NB4 (cell line): Measurements from ENCODE around the gene CWC22.

Experiments
- POLR2A ChIP-seq: IDR thresholded peaks from 2 replicates; pipeline ENCODE4 v1.6.1; 2011; ENCODE audit warnings: mild to moderate bottlenecking; ENCODE audit not compliant: insufficient read length; ENCODE audit errors: extremely low read depth
- TF ChIP-seq, protein P1 (sequence below): IDR thresholded peaks from one replicate; pipeline ENCODE4 v1.5.1; 2012; ENCODE audit warnings: low read depth, low read length
- TF ChIP-seq, protein P2 (sequence below): IDR thresholded peaks from 2 replicates; pipeline ENCODE4 v1.6.1; 2011; ENCODE audit warnings: low read depth, low read length

DNA sequence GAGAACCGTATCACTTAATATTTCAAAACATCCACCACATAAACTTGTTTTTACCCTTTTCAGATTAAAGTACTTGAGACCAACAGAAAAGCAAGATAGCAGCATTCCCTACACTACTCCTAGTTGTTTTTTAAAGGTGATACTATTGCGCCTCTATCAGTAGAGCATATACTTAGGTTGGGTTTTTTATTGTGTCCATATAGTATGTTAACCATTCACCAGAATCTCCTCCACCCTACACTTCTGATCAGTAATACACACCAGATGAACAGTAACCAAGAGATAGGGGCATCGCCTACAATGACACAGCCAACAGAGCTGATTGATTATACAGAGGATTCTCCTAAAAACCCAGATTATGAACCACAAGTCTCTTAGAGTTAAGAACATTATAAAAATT, 75.6 kb downstream of the CWC22 start:
- no peak for TF ChIP-seq POLR2A
- TF ChIP-seq, protein P1, sequence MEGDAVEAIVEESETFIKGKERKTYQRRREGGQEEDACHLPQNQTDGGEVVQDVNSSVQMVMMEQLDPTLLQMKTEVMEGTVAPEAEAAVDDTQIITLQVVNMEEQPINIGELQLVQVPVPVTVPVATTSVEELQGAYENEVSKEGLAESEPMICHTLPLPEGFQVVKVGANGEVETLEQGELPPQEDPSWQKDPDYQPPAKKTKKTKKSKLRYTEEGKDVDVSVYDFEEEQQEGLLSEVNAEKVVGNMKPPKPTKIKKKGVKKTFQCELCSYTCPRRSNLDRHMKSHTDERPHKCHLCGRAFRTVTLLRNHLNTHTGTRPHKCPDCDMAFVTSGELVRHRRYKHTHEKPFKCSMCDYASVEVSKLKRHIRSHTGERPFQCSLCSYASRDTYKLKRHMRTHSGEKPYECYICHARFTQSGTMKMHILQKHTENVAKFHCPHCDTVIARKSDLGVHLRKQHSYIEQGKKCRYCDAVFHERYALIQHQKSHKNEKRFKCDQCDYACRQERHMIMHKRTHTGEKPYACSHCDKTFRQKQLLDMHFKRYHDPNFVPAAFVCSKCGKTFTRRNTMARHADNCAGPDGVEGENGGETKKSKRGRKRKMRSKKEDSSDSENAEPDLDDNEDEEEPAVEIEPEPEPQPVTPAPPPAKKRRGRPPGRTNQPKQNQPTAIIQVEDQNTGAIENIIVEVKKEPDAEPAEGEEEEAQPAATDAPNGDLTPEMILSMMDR, result no peak
- TF ChIP-seq, protein P2, sequence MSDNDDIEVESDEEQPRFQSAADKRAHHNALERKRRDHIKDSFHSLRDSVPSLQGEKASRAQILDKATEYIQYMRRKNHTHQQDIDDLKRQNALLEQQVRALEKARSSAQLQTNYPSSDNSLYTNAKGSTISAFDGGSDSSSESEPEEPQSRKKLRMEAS, result no peak
